Osteoblast (primary cell): Measurements from ENCODE around the gene POLE. TPM values are rescaled to one million over a fixed set of nuclear protein-coding genes. Genes with fewer than 3 reads are reported as not detected.

Experiments
- DNase-seq: peaks from one replicate; pipeline ENCODE4 v3.0.0; 2011; ENCODE audit warnings: low spot score, mixed read lengths; ENCODE audit not compliant: insufficient read length; ENCODE audit errors: missing footprints
- H2AFZ ChIP-seq: 2 replicates; pipeline ENCODE4 v1.6.0; 2011; ENCODE audit warnings: mild to moderate bottlenecking, low read length
- H3K27ac ChIP-seq: 2 replicates; pipeline ENCODE4 v1.5.1; 2011; ENCODE audit warnings: mild to moderate bottlenecking, low read depth, low read length, moderate library complexity
- H3K27me3 ChIP-seq: 2 replicates; pipeline ENCODE4 v1.6.0; 2012; ENCODE audit warnings: mild to moderate bottlenecking, control low read depth, inconsistent platforms, low read length, moderate library complexity; ENCODE audit not compliant: insufficient read depth
- H3K36me3 ChIP-seq: 2 replicates; pipeline ENCODE4 v1.5.1; 2011; ENCODE audit warnings: mild to moderate bottlenecking, low read length, control low read depth, moderate library complexity; ENCODE audit not compliant: insufficient read depth
- H3K4me1 ChIP-seq: 2 replicates; pipeline ENCODE4 v1.5.1; 2011; ENCODE audit warnings: mild to moderate bottlenecking, low read length, control low read depth, moderate library complexity; ENCODE audit not compliant: insufficient read depth
- H3K4me2 ChIP-seq: 2 replicates; pipeline ENCODE4 v1.6.0; 2011; ENCODE audit warnings: mild to moderate bottlenecking, low read length; ENCODE audit not compliant: insufficient read depth
- H3K4me3 ChIP-seq: fragments of 200-600 bp; sonication (generic); 3 replicates; pipeline ENCODE4 v1.5.1; 2012; ENCODE audit warnings: mild to moderate bottlenecking, low read length, inconsistent platforms; ENCODE audit not compliant: insufficient read depth
- H3K79me2 ChIP-seq: 2 replicates; pipeline ENCODE4 v1.6.0; 2012; ENCODE audit warnings: mild to moderate bottlenecking, low read length, control low read depth, inconsistent platforms; ENCODE audit not compliant: insufficient read depth
- H3K9me3 ChIP-seq: 2 replicates; pipeline ENCODE4 v1.5.1; 2011; ENCODE audit warnings: low read depth, low read length, control low read depth
- H4K20me1 ChIP-seq: 2 replicates; pipeline ENCODE4 v1.6.0; 2012; ENCODE audit warnings: mild to moderate bottlenecking, low read length, control low read depth; ENCODE audit not compliant: insufficient read depth
- CTCF ChIP-seq: IDR thresholded peaks from 2 replicates; pipeline ENCODE4 v1.5.1; 2011; ENCODE audit warnings: mild to moderate bottlenecking, low read depth, low read length, moderate library complexity; ENCODE audit errors: extremely low read depth
- total RNA-seq: library from RNA; depleted of rRNA; stranded (reverse); fragments of >200 nt; gene quantifications from 2 replicates; pipeline ENCODE4 v1.2.3, GENCODE V29; 2012

The POLE gene
- total RNA-seq, 1 donor = 15.2 TPM

GRCh38 chr12:132675757-132676432, 11.2 kb downstream of the POLE start:
- Histone ChIP-seq H3K79me2 (peaks cover 24% of the 10 kb centered on the region), H3K36me3 (peaks cover 37% of the 10 kb centered on the region)
- no peak for TF ChIP-seq CTCF

GRCh38 chr12:132674561-132674960, 12.6 kb downstream of the POLE start:
- Histone ChIP-seq H4K20me1 (no peaks in the 10 kb centered on the region), H3K79me2 (peaks cover 11% of the 10 kb centered on the region), H3K27ac (no peak overlapping the region), H3K9me3 (no peaks in the 10 kb centered on the region), H3K4me3 (no peak overlapping the region), H2AFZ (no peak overlapping the region), H3K4me1 (no peaks in the 10 kb centered on the region), H3K27me3 (no peaks in the 10 kb centered on the region), H3K36me3 (peaks cover 39% of the 10 kb centered on the region), H3K4me2 (no peak overlapping the region)
- TF ChIP-seq CTCF = no peak
- no peak for DNase-seq

More at GRCh38 chr12:132675757-132676432, 11.2 kb downstream of the POLE start:
- Histone ChIP-seq H3K27me3 (no peaks in the 10 kb centered on the region), H3K4me2 (no peak overlapping the region), H2AFZ (no peak overlapping the region), H3K4me1 (no peaks in the 10 kb centered on the region), H3K4me3 (no peak overlapping the region), H3K27ac (no peak overlapping the region), H4K20me1 (no peaks in the 10 kb centered on the region), H3K9me3 (no peaks in the 10 kb centered on the region)
- DNase-seq = no peak

- no peak for DNase-seq
- H3K79me2 ChIP-seq = peaks cover 1% of the 10 kb centered on the region
- no peak overlapping the region for H3K27ac ChIP-seq
- H3K36me3 ChIP-seq = peaks cover 38% of the 10 kb centered on the region
- H3K4me3 ChIP-seq = no peak overlapping the region
- TF ChIP-seq CTCF = no peak
- H3K9me3 ChIP-seq = no peaks in the 10 kb centered on the region
- no peaks in the 10 kb centered on the region for H4K20me1 ChIP-seq
- no peak overlapping the region for H3K4me2 ChIP-seq
- no peaks in the 10 kb centered on the region for H3K27me3 ChIP-seq
- no peaks in the 10 kb centered on the region for H3K4me1 ChIP-seq
- H2AFZ ChIP-seq = no peak overlapping the region
These were observed 13.6 kb downstream of the POLE start for GRCh38 chr12:132673288-132674179.

GRCh38 chr12:132672678-132673077, 14.5 kb downstream of the POLE start:
- Histone ChIP-seq H3K27me3 (no peaks in the 10 kb centered on the region), H3K4me2 (no peak overlapping the region), H4K20me1 (no peaks in the 10 kb centered on the region), H3K79me2 (no peaks in the 10 kb centered on the region), H3K9me3 (no peaks in the 10 kb centered on the region), H3K4me3 (no peak overlapping the region), H3K27ac (no peak overlapping the region), H2AFZ (no peak overlapping the region), H3K4me1 (no peaks in the 10 kb centered on the region), H3K36me3 (peaks cover 34% of the 10 kb centered on the region)
- TF ChIP-seq CTCF = no peak
- DNase-seq = peak; percentile 91
